Activated CD8-positive, alpha-beta memory T cell treated with anti-CD3 and anti-CD28 coated beads, Interleukin-2, amount 50 U/mL, for 24 hours (primary cell): Measurements from ENCODE around the gene SAXO1.
"Not testable (repeated sequence)": the region's sequence is repeated elsewhere in the genome, so short reads cannot be mapped to it uniquely, and the experiment has no call there.

Experiments
- DNase-seq: peaks from one replicate; pipeline ENCODE4 v3.0.0-alpha.2; 2020; ENCODE audit errors: extremely low read depth

SAXO1 gene

DNA sequence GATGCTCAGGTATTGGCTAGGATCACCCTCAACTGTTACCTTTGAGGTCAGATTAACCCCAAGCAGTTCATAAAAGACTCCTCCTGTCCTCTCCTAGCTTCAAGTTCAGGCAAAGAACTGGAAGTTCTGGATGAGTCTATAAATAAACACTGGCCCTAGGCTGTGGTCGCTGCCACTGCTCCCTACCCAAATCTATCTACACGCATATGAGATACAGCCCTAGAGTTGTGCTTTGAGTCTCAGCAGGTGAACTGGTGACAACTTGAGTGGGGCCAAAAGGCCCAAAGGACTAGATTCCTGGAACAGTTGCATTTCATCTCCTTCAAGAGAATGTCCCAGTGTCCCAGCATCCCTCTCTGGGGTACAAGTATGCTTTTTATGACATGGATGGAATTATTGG, 62.6 kb downstream of the SAXO1 start:
- DNase-seq, result no peak

DNA sequence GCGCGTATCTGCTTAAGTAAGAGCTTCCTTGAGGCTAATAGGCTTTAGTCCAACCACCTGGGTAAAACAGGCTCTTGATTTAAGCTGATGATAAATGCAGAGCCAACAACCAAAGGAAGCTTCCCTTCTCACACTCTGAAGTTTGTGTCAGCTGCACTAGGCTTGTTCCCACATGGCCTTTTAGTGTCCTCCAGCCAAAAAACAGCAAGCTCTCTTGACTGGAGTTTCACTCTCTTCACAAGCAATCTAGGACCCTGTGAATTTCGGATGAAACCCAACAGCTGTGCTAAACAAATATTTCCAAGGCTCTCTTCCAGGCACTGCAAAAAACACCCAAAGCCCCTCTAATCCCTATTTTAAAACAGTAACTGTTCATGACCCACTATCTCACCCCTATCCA, 63.9 kb downstream of the SAXO1 start:
- no peak for DNase-seq

DNA sequence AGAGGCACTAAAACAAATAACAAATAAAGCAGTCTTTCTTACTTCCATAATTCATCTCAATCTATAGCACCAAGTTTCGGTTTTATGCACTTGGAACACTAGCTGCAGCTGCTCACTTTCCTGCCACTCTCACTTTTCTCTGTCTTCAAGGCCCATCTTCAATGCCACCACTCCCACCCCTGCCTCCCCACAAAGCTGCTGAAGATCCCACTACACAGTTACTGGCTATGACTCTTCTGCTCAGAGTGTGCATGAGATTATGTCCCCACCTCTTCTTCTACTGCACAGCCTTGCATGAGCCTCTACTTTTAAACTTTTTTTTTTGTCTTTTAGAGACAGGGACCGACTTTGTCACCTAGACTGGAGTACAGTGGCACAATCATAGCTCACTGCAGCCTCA, 77.4 kb downstream of the SAXO1 start:
- DNase-seq, result no peak

DNA sequence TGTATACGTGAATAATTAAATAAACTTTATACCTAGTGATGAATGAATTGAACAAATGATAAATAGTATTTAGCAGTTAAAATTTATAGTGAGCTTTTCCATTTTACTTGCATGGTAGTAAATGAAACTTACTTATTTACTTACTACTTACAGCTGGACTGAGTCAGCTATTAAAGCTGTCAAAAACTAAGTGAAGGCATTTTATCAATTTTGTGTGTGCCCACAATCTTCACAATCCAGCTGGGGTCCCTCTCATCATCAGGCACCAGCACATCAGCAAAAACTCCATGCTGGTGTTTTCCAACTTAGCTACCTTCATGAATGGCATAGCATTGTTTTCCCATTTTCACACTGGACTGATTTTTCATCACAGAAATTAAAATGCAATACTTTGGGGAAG, 81.1 kb downstream of the SAXO1 start:
- DNase-seq, result no peak

DNA sequence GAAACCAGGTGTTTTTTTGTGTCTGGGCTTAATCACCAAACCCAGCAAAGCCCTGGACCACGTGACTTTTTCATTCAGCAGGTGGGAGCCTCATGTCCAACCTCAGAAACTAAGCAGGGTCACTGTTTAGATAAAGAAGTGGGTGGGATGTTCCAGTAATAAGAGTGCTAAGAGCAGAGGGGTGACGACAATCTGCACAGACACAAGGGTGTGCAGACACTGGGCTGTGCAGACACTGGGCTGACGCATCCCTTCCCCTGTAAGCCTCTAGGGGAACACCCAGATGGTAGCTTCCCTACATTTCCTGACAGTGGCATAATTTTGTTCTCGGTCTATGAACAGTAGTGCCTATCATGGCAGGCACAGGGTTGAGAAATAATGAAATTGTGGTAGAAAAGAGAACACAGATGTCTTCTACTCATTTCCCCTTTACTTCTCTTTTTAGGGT, 85.1 kb downstream of the SAXO1 start:
- no peak for DNase-seq

DNA sequence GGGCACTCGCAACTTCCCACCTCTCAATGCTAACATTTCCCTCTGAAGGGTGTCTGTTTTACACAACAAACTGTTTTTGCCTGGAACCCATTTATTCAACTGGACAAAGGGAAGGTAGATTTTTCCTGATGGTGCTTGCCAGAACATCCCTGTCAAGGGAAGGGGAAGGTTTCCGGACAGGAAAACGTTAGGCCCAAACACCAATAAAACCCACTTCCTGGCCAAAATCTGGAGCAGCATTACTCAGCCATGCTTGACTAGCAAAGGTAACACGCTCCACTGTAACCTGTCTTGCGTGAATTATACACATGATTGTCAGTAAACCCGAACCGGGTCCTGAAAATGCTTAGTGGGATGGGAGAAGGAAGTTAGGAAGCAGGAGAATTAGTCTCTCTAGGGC, 90.2 kb downstream of the SAXO1 start:
- DNase-seq, result no peak

DNA sequence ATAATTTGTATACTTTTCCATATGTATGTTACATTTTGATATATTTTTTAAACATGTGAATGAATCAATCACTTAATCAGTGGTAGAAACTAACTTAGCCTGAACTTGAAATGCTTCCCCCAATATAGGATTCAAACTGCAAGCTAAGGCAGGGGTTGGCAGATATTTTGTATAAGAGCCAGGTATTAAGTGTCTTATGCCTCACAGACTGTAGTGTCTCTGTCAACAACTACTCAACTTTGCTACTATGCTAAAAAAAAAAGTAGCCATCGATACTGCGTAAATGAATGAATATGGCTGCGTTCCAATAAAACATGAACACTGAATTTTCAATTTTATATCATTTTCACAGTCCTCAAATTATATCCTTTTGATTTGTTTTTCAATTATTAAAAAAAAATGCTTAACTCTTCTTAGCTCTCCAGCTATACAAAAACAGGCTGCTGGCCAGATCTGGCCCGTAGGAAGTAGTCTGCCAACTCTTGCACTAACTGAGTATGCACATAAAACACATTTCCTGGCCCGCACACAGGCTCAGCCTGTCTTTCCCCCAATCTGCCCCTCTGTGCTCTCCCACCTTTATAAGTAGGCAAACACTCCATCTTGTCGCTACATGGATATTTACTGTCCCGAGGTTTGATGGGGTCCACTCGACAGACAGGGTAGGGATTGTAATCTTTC, 91.8 kb downstream of the SAXO1 start:
- DNase-seq, result no peak

DNA sequence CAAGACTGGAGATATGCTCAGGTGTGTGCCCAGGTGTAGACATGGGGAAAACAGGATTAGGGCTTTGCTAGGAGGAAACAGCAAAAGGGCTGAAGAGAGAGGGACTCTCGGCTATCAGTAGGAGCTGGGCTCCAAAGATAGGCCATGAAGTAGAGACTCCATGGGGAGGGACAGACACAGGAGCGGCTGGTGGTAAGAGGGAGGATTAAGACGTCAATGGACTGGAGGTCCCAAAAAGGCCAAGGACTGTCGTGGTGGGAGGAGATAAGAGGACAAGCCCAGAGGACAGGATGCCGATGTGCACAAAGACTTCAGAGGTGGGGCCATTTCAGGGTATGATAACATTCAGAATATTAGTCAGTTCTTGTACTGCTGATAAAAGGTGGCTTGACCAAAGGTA, 93.1 kb downstream of the SAXO1 start:
- no peak for DNase-seq

DNA sequence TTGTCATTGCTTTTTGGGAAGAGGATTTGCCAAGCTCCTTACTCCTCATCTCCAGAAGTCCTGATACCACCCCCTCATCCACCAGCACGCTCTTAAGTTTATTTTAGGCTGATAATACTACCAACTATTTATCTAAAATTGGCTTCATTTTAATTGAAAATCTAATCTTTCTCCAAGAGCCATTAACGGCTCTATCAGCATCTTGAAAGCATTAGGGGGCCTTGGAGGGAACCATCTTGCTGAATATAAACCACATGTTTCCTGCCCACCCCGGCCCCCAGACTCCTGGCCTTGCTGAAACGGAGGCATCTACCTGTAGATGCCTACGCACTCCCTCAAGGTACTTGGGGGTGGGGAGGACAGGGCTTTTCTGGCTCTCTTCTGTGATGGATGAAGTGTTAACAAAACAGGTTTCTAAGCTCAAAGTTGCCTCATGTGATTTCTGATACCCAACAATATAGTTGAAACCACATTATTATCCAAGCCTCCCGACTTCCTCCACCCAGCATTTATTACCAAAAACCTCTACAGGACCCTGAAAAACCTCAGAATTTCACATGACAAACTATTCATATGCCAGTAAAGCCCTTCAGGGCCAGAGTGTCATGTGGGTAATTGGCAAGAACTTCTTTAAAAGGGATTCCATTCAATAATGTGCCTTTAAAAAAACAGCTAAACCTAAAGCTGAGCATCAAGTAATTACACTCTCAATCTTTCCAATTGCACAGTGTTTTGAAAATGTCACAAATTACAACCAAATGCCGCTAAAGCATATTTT, 96.7 kb downstream of the SAXO1 start:
- DNase-seq, result no peak

DNA sequence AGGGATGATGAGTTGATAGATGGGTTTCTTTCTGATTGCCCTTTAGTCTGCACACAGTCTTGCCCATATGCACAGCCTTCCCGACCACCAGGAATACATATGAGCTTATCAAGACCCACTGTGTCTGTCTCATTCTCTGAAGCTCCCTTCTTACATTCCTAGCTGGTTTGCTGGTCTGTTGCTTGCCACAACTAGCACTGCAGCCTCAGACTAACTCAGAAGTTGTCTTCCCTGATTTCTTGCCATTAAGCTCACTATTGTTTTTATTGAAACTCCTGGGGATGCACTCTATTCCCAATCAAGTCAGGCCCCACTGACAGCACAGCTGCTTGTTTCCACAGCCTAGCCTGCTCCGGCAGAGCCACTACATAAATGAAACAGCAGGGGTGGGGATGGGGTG, 97.5 kb downstream of the SAXO1 start:
- DNase-seq, result no peak

DNA sequence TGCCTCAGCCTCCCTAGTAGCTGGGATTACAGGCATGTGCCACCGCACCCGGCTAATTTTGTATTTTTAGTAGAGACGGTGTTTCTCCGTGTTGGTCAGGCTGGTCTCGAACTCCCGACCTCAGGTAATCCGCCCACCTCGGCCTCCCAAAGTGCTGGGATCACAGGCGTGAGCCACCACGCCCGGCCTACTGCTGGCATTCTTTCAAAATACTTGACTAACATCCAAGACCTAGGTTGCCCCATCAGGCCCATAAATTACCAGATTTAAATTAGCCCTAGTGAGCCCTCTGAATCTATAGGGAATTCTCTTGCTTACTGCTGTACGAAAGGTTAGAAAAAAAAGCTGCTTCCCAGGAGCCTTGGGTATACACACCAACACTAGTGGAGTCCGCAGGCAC, 102.4 kb downstream of the SAXO1 start:
- DNase-seq, result not testable (repeated sequence)

DNA sequence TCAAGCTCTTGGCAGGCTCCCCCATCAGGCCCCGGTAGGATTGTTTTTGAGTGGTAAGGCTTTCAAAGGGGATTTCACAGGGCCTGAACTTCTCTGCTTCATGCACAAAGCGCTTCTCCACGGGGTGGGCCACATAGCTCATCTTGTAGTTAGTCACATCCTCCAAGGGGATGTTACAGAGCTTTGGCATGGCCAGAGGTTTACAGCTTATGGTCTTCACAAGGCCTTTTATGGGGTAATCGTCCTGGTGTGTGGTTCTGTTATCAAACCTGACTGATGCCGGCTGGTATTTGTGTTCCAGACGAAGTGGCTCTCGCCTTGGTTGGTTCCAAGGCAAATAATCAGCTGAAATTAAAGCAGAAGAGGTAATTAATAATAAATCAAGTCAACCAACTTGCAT, 104.3 kb downstream of the SAXO1 start:
- no peak for DNase-seq

DNA sequence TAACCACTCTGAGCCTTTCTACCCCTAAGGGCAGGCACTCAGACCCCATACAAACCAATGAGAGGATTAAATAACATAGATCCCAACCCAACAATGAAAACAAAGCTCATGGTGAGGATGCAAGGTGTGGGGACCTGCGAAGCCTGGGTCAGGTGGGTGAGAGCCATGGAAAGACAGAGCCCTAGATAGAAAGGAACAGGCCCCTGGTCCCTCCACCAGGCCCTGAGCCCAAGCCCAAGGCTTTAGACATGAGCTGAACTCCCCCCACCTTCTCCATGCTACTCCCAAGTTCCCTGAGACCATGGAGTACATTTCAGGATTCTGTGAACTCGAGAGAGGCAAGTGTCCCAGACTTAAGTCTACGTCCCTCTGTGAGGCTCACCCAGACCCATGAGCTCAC, 106.5 kb downstream of the SAXO1 start:
- no peak for DNase-seq

DNA sequence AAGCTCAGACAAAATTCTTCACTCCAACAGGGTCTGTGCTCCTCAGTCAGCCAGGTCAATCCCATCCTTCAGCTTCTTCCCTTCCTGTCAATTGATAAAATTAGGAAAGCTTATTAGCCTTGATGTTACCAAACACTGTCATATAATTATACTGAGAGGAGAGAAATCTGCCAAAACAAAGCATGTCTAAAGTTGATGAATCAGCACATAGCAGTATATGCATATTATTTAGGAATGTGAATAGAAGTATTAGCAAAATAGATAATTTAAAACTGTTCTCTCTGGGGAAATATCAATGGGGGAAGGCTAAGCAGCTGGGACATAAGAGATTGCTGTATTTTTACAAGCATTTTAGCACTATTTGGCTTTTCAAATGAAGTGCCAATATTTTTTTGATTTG, 107.1 kb downstream of the SAXO1 start:
- DNase-seq, result no peak

DNA sequence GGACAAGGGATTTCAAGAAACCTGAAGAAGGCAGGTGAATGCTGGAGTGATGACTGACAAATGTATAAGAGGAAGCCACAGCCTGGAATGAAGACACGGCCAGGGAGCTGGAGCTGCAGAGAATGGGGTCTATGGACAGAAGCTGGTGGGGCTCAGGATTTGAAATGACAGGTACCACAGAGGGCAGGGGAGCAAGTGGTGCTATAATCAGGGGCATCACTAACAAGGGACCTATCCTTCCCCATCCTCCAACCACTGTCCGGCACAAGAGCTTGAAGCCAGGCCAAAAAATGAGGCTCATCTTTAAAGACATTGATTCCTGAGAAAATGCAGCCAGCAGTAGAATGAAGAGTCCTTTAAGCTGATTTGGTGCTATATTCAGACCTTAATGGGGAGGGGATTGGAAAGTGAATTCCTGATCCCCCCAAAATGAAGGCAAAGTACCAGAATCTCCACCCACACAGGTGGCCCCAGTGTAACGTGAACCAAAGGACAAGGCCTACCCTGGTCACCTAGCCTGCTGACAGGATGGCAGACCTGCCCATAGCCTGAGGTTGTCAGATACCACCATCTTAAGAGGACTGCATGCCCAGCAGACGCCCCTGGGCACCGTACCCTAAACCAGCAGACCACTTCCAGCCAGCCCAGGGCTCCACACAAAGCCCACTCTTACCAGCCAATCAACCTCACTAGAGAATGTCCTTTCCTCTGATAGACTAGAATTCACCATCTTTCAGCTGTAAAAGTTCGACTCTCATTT, 109.2 kb downstream of the SAXO1 start:
- DNase-seq, result no peak

DNA sequence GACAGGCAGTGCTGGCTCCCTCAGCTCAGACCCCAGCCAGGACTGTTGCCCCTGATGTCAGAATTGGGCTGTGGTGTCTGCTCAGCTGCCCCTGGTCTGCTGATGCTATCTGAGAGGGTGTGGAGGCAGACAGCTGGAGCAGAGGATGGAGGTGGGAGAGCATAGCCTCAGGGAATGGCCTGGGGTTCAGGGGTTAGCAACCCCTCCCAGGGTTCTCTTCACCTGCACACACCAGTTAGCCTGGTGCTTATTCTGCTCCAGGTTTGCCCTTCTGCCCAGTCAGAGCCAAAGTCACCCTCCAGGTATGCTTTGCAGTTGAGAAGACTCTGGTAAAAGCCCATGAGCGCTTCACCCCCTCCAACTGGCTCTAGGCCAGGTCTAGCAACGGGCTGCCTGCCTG, 109.8 kb downstream of the SAXO1 start:
- no peak for DNase-seq

DNA sequence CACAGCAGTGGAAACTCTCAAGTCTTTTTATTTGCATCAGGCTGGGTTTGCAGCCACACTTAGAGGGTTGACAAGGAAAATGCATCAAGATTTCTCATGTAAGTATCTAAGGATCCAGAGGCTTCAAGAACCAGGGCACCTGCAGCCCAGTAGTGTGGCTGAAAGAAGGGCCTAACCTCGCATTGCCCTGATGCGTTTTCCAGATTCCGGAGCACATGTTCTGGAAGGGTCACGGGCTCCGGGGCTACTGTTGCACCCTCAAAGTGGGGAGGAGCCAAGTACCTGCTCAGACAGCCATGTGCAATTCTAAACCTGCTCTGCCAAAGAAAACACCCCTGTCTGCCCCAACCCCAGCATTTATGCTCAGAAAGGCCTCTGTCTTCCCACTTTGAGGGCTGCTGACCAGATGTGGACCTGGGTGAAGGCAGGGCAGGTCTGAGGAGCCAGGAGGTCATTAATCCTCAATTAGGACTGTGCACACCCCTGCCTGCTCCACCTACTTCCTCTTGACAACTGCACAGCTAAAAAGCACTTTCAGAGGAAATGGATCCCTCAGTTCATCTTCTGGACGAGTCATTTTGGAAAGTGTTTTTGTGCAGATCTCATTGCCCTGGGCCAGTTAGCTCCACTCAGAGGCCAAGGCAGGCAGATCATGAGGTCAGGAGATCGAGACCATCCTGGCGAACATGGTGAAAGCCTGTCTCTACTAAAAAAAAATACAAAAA, 110.7 kb downstream of the SAXO1 start:
- DNase-seq, result no peak

DNA sequence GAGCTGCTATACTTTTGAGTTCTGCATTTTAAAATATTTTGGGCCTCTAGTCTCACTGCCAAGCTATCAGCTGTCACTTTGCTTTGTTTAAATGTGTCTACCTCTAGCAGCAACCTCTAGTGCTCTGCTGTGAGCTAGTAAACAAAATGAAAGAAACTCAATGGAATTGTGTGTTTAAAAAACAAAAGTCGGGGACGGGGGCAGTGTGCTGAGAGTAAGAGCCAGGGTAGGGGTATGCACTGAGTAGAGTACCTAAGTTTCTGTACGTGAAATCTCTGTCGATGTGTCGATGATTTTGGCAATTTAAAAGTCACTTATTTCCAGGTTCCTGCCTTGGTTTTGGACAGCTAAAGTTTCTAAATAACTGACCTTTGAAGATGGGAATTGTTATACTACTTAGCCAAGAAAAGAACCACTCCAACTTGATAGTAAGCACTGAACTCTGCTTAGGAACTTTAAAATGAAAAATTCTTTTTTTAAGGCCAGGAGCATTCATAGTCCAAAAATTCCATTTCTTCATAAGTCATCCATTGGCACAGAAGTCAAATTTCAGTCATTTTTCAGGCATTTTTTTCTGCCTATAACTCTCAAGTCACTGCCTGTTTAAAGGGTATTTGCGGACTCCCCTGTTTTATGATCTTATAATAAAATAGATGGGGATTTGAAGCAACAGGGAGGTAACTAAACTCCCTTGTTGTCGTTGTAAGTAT, 111.5 kb downstream of the SAXO1 start:
- no peak for DNase-seq

DNA sequence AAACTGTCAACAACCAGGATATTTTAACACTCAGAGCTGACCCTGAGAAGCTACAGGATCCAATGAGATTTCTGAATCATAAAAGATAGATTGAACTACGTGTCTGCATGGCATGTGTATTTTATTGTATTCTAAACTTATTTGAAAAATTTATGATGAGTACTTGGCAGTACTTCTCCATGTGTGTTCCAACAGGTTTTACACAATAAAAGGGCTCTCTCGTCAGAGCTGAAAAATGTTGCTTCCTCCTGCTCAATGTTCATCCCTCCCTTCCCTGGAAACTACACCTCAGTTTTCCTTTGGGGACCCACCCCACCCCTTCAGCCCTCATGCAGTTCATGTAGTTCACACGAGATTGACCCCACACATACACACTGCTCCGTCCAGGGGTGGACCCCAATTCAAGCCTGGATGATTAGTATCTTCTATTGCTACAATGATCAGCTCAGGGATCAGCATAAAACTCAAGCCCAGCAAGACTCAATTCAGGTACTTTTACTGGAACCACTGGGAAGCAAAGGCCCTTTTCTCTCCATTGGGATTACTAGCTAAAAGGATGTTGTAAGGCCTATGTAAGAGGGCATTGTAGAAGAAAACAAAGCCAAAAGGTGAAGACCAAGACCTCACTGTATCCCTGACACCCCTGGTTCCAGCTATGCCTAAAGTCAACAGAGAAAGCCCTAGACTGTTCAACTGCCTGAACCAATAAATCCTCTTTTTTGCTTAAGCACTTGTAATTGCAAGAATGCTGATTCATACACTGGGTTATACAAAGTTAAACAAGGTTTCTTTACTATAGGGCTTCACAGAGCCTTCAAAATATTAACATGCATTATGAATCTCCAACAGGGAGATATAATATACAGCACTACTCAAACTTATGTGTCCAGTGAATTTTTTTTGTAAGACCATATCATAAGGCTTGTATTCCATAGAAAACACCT, 112.6 kb downstream of the SAXO1 start:
- no peak for DNase-seq

DNA sequence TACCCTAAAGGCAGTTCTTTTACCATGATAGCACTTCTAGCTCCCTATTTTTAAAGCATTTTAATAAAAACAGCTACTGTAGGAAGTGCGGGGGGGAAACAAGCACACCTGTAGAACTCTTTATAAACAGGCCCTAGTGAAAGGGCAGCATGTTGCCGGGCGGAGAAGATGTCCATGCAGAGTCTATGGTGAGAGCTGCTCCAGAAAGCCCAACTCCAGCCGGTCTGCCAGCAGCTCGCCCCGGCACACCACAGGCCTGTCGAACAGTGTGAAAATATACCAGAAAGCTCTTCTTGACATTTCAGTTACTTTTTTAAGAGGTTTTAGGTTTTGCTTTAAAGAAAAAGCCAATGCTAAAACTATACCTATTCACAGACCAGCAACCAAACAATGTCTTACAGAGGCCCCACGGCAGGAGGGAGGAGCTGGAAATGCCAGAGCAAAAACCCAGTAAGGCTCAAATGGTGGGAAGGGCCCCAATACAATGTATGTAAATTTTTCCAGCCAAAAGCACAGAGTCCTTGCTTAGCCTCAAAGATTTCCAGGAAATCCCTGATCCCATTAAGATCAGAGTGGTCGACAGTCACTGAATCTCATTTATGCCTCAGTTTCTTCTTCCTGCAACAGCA, 121.2 kb downstream of the SAXO1 start:
- no peak for DNase-seq
